Stimulated activated CD8-positive, alpha-beta memory T cell treated with anti-CD3 and anti-CD28 coated beads, Interleukin-7, amount 100 ng/mL, for 4 hours (primary cell): ENCODE data around the gene DYNAP.

ENCODE experiments used
- DNase-seq, 2 donors: peaks; one replicate each; pipeline ENCODE4 v3.0.0-alpha.2; 2020; ENCODE audit warnings: low read depth in 2 of 2

DYNAP gene, protein sequence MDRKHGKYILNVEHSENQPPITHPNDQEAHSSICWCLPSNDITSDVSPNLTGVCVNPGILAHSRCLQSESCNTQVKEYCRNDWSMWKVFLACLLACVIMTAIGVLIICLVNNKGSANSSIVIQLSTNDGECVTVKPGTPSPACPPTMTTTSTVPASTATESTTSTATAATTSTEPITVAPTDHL

DNA sequence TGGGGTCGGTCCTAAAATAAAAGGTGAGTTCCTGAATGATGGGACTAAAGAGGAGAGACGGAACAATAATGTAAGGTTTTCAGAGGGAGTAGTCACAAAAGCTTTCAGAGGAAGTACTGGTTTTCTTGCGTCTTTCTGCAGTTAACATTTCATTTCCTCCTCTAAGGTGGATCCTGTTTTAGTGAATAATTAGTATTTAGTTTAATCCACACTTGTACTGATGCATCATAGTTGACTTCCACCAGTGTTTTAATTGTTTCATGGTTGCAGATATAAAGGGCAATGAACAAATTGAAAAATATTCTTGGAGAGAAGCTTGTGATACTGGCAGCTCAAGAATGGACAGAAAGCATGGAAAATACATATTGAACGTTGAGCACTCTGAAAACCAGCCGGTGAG lies at the start of gene DYNAP:
TSS of gene DYNAP (plus strand) at position 301 of the 400 bp plus-strand sequence. CDS start at position 339, 38 bp downstream.
- no peak for DNase-seq

DNA sequence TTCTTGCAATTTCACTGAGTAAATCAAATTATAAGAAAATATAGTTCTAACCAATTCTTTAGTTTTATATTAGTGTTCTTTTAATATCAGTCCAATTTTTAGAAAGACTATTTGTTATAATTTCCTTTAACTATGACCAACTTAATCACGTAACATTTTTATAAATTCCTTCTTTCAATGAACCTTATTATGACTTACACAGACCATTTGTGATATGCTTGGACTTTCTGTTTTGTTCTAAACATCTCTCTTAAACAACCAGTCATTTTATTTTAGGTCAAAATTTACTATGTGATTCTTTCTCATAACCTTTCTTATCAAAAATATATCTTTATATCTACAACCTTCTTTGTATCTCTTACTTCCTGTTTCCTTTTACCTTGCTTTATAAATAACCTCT lies 39.5 kb upstream of the DYNAP start:
- DNase-seq: no peak

DNA sequence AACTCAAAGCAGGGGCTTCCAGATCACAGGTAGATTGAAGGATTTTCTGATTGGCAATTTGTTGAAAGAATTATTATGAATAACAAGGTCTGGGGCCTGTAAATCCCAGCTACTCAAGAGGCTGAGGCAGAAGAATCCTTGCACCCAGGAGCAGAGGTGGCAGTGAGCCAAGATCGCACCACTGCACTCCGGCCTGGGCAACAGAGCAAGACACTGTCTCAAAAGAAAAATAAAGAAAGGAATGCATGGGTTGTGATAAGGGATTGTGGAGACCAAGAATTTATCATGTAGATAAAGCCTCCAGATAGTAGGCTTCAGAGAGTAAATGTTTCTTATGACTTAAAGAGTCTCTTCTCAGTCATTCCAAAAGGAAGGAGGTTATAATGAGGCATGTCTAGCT lies 35.8 kb upstream of the DYNAP start:
- DNase-seq: no peak

DNA sequence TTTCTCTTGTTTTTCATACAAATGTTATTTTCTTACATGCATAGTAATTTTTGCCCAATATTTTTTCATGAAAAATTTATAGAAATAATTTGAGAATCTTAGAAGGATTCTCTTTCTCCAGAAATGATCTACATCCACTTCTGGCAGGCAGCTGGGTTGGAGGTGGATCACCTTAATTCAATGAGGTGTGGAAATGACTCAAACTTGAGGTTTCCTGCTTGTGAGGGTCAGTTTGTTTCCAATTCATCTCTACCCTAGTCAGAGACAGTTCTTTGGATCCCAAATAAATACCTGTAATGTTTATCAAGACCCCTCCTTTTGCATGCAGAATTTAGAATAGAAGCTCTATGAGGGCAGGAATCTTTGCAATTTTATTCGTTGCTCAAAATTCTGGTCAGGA lies 35.0 kb upstream of the DYNAP start:
- no peak for DNase-seq

DNA sequence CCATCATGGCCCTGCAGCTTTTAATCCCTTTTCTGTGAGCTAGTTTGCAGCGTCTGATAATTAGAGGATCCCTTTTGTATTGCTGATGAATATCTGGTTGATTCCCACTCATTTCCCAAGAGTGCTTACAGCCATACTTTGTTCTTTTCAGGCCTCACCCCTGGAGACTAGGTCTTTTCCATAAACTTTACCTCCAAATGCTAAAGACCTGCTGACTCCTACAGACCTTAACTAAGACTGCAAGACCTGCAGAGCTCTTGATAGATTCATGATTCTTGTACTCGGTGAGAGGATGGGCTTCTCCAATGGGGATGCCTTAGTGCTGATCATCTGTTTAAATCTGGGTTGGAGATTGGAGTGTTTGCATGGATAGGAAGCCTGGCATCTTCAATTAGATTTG lies 33.1 kb upstream of the DYNAP start:
- no peak for DNase-seq

DNA sequence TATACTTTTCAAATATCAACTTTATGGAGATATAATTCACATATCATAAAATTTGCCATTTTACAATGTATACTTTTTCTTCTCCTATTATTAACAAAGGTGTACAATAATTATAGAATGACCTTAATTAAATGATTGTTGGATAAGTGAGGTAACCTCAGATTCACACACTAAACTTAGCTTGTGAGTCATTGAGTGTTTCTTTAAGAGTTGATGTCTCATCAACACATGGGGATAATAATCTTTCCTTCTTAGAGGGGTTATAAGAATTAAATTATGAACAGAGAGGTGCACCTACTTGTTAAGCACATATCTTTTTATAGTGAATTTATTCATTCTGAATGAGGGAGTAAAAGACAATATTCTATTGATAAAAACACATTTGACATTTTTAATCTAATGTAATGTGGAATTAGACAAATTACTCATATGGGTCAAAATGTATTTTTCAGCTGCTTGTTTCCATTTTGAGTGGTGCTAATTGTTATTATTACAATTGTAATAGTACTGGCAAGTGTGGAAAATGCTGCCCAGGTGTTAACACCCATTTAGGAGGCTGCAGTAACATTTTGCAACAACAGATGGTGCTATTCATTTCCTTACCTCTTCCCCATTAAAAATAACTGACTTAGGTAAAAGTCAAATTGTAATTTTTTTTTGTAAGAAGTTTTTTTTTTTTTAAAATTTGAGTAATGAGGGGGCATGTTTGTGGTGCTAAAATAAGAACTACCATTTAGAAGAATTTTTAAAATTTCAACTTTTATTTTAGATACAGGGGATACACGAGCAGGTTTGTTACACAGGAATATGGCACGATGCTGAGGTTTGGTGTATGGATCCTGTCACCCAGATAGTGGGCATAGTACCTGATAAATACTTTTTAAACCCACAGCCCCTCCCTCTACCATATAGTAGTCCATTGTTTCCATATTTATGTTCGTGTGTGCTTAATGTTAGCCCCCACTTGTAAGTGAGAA lies 32.1 kb upstream of the DYNAP start:
- no peak for DNase-seq

DNA sequence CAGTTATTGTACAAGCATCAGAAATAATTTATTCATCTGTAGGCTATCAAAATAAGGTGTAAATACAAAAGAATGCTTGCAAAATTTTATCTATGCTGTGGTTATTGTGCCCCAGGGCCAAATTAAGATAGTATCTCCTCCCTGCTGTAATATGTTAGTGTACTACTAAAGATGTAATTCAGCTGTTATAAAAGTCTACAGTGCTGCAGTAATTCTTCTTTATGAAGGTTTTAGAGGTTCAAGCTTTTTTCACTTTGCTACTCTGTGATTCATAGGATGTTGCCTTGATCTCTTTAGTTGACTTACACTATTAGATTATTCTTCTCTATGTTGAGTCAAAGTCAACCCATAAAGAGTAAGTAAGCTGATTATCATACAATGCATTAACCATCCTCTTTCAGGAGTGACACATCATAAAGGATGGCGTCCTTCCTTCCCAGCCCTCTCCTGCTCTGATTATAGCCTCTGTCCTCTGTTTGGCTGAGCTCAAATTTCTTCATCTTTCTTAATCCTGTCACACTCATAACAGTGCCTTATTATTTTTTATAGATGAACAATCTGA lies 29.3 kb upstream of the DYNAP start:
- DNase-seq: no peak

DNA sequence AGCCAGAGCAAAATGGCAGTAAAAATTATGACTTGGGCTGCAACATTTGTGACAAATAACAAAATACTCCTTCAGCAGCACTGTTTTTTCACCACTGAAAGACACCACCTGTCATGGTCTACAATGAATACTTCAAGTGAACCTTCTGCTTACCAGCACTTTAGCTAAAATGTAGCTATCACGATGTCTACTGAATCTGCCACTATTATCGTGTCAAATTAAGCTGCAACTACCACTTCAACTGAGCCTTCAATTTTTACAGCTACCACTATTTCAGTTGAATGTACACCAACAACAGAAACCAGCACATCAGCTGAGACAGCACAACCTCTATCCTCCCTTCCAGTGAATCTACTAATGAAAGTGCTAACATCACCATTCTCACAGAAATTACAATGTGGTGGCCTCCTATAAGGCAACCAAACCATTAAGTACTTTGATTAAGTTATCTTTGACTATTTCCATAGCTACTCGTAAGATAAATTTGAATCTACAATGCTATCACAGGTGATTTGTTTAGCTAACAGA lies 10.8 kb upstream of the DYNAP start:
- DNase-seq: no peak

DNA sequence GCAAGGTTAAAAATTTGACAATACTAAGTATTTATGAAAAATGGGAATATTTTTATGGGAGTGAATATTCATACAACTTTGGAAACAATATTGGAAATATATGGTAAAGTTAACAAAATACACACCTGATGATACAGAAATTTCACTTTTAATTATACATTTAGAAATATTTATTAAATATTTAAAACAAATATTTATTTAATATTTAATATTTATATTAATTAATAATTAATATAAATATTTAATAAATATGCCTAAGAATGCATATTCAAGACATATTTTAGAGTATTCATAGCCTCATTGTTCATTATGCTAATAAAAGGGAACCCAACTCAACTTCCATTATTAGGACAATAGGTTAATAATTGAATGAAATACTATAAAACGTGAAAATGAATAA lies 7.0 kb upstream of the DYNAP start:
- no peak for DNase-seq

DNA sequence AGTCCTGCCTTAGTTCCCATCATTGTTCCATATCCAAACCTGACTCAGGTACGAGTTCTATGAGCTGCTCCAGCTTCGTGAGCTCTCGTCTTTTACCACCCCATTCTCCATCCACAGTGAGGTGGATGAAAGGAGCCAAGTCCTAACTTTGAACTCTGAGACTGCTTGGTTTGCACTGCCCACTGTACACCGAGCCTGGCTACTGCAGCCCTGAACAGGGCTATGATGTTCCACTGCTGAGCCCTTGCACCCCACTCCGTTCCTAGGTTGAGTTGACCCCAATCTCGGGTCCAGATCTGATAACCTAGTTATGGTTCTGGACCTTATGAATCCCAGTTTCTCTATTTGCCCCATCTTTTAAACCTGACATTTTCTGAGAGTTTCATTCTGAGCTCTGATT lies 5.3 kb upstream of the DYNAP start:
- DNase-seq: no peak

DNA sequence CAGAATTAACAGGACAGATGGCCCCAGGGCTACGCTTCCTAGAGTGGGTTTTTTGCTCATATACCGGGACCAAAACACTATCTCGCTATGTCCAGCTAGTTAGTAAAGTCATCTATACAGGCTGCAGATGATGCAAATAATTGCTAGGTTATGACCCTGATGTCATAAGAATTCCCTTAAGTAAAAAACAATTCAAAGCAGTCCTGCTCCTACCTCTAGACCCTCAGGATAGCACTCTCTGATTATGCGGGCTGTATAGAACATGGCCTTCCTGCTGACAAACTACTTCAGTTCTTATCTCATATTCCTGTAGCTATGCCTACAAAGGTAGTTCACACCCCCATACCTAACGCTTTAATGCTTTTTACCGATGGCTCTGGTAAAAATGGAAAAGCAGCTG lies 13.2 kb downstream of the DYNAP start:
- no peak for DNase-seq

DNA sequence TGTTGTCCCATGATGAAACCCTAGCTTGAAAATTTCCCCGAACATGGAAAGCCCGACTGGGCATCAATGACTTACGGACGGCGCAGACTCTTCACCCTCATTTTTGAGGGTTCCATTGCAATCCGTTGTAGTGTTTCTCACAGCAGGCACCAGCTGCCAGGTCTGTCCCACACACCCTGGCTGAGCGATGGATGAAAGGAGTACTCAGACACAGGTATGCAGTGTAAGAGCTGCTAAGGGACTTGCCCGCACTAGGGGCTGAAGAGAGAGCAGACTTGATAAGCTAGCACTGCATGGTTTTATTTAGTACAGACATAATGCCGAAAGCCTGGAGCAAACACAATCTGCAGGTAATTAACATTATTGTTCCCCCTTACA lies 15.8 kb downstream of the DYNAP start:
- no peak for DNase-seq

DNA sequence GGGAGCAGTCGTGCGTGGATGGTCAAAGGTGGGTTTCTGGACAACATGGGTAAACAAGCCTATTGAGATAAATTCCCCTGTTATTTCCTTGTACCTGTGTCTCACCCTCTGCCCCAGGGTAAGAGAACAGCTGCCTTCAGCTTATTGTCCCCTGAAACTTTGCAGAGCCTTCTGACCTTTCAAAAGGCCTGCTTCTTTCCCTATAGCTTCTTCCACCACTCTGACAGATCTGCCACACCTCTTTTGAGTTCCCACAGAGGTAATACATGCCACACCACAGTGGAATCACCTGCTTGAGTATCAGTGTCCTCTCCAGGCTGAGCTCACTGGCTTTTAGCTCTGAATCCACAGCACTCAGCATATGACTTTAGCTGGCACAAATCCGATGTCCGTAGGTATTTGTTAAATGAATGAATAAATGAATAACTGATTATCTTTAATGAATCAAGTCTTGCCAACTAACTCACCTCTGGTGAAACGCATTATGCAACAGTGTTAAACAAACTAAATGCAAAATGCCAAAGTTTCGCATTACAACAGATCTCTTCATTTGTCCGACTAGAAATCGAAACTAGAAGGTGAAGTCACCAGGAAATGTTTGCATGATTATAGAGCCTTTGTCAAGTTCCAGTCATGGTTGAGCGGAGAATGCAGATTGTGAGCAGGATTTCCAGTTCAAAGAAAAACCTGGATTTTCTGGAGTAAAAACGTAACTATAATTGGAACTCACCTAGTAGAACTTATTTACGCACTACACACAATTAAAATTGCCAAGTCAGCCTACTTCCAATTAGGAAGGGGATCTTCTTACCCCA lies 16.4 kb downstream of the DYNAP start:
- DNase-seq: no peak

DNA sequence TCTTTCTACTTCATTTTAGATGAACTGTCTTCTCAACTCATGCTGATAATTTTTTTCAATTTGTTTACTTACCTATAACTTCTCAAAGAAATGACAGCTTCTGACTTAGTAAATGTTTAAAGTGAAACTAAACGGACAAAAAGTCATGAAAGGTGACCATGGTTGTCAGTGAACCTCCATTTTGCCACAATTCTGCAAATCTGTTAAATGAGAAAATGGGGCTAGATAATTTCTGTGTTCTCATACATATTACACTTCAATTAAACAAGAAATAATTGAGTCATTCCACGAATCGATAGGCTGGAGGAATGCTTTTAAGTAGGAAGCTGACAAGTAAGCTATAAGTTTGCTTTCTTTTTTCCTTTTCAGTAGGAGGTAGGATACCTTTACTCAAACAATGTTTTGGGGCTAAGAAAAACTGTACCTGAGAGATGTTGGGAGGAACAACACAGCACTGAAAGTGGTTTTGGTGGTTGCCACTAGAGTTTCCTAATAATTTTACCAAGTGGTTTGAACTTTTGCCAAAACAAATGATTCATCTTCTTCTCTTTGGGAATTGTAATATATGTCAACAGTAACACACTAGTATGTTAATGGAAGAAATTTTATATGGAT lies 17.1 kb downstream of the DYNAP start:
- DNase-seq: no peak

DNA sequence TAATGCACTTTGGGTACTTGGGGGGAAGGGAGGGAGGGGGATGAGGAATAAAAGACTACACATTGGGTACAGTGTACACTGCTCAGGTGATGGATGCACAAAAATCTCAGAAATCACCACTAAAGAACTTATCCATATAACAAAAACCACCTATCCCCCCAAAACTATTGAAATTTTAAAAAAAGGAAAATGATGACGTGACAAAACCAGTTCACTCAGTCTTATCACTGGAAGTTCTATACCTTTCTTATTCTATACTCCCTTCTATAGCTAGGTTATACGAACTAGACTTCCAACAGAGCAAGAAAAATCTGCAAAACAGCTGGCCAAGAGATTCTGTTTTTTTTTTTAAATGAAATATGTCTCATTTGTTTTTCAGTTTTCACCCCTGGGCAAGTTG lies 20.8 kb downstream of the DYNAP start:
- no peak for DNase-seq

DNA sequence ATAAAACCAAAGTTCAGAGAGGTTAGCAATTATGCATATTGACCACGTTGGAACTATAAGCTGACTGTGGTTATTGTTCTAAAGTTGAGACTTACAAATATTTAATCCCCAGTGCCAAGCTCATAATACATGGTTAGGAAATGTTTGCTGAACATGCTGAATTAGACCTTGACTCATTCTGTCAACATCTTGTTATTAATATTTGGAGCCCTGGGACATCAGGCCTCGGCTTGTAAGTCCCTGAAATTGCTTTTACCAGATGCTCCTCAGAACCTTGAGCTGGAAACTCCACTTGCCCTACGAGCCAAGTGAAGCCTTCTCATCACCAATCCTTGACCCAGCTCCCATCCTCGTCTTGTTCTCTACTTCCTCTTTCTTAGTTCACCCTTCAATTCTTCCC lies 21.2 kb downstream of the DYNAP start:
- no peak for DNase-seq

DNA sequence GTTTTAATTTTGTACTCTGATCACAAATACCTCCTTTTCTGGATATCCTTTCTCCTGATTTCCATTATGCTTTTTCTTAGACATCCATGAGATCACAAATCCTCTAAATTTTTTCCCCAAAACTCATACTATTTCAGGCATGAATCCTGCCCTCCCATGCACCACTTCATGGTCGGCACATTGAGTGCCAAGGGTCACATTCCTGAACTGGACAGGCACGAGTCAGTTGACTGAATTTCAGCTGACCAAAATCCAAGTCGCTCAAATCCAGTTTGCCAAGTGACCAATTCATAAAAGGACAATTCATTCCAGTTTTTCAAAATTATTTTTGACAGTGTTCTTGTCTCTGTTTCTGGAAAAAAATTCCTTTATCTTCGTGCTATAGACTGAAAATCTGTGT lies 22.1 kb downstream of the DYNAP start:
- no peak for DNase-seq

DNA sequence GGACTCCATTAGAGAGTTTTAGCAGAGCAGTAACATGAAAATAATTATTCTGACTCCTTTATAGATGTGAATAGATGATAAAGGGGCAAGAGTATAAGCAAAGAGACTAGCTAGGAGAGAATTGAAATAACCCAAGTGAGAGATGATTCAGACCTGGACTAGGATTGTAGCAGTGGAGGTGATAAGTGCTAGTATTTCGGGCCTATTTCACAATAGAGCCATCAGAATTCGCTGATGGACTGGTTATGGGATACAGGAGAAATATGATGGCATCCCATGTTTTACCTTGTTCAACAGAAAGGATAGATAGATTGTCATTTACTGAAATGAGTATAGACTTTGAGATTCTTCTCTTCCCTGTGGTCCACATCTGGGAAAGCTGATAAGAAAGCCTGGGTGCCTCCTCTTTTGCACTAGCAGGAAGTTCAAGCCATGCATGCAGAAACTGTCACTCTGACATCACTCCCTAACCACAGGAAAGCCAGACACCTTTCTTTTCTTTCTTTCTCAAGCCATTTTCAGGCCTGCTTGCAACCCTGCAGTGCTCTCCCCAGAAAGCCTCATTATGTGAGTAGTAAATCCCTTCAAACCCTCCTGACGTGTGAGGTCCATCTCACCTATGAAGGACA lies 25.3 kb downstream of the DYNAP start:
- DNase-seq: no peak

DNA sequence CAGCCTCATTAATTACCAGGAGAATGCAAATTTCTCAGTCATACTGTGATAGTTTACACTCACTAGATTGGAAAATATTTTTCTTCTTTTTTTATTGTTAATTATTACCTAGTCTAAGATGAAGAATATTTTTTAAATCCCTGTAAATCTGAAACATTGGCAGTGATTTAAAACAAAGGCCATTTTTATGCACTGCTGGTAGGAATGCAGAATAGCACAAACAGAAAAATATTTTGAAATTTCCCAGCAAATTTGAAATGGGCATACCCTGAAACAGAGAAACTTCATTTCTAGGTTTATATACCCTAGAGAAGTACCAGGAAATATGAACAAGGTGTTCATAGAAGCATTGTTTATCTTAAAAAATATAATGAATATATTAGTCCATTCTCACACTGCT lies 31.0 kb downstream of the DYNAP start:
- no peak for DNase-seq

DNA sequence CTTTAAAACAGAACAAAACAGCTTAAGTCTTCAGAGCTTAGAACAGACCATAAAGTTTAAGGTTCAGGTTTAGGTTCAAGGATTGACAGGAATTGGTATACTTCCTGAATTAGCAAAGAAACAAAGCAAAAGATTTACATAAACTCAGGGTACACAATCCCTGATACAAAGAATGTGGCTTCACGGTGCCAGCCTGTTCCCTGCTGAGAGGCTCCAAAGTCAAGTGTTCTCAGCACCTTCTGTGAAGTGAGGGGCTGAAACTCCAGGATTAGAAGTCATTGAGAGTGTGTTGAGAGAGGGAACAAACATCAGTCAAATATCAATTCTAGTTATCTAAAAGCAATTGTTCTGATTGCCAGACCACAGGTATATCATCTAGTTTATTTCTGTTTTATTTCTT lies 35.7 kb downstream of the DYNAP start:
- DNase-seq: no peak

DNA sequence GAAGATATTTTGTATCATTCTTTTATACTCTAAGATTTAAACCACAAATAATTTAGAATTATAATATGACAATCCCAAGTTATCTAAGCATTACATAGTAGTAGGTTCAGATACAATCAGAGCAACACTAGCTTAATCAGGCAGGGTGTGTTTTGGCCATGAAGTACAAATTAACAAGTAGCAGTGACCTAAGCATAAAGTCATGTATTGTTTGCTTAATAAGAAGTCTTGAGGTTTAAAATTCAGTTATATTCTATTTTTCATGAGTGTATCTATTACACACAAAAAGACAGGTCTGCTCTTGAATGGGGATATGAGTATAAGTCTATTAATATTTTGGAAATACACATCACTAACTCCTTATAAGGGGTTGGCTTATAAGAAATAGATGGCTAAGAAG lies 39.9 kb downstream of the DYNAP start:
- no peak for DNase-seq
